HCT116 (cell line): ENCODE results near the gene PAX5. TPM values are rescaled to one million over a fixed set of nuclear protein-coding genes. Genes with fewer than 3 reads are reported as not detected.

ENCODE experiments used
- ATAC-seq: fragments of 200-7000 bp; cut with Tn5 transposase; 2 replicates; pipeline ENCODE4 v1.9.1; 2020; ENCODE audit warnings: mild to moderate bottlenecking, moderate library complexity
- BruUV-seq: library from RNA; stranded (reverse); fragments of 400-500 nt; replicated peaks from 2 replicates; lab custom pipeline; 2021; lab: Mats Ljungman, UMichigan
- CTCF ChIA-PET: fragments of 300-600 bp; sonication (Branson Sonifier 250); formaldehyde crosslinking; loops from one replicate; lab custom pipeline; 2021; ENCODE audit warnings: antibody characterized with exemption; lab: Charles Lee
- POLR2A ChIA-PET: fragments of 300-600, 350-600 bp; sonication (Branson Sonifier 250); formaldehyde crosslinking; loops from one replicate; lab custom pipeline; 2021; ENCODE audit warnings: antibody characterized with exemption; lab: Charles Lee
- RAD21 ChIA-PET, 2 experiments: fragments of 300-600 bp; sonication (Branson Sonifier 250); formaldehyde crosslinking; loops; one replicate each; lab custom pipeline; 2023; ENCODE audit warnings: low total read pairs in 2 of 2; ENCODE audit not compliant: uncharacterized antibody in 2 of 2, unreplicated experiment in 2 of 2, low non-redundant PET in 1 of 2; lab: Charles Lee
- DNase-seq: peaks from one replicate; pipeline ENCODE4 v3.0.0-alpha.2; 2010; ENCODE audit warnings: low read depth, low spot score
- H2AFZ ChIP-seq: fragments of 200-600 bp; shearing (Covaris generic), sonication (generic); 2 replicates; pipeline ENCODE4 v1.6.1; 2017; ENCODE audit warnings: low read depth, mixed run types, mixed read lengths, antibody characterized with exemption, low read length; ENCODE audit not compliant: poor library complexity, severe bottlenecking
- H3K27ac ChIP-seq: 2 replicates; pipeline ENCODE4 v1.5.1; 2012; ENCODE audit warnings: low read depth, low read length
- H3K27me3 ChIP-seq: fragments of 200-600 bp; sonication (generic); 2 replicates; pipeline ENCODE4 v1.6.1; 2016; ENCODE audit warnings: mixed run types, low read length, mixed read lengths; ENCODE audit not compliant: insufficient read depth
- H3K36me3 ChIP-seq, 2 experiments: fragments of 200-500 bp in 1 of 2; fragments of 200-600 bp in 1 of 2; sonication (Bioruptor generic) in 1 of 2; sonication (generic) in 1 of 2; 2 replicates each; pipeline versions ENCODE4 v1.5.1 to v1.6.1; 2014 to 2016; ENCODE audit warnings: low read length in 2 of 2, inconsistent platforms in 1 of 2, mixed read lengths in 1 of 2, mixed run types in 1 of 2; ENCODE audit not compliant: insufficient read depth in 2 of 2, control insufficient read depth in 1 of 2
- H3K4me1 ChIP-seq, 2 experiments: fragments of 200-600 bp in 1 of 2; sonication (generic) in 1 of 2; 2 replicates each; pipeline versions ENCODE4 v1.5.1 to v1.6.1; 2012 to 2017; ENCODE audit warnings: low read length in 2 of 2, inconsistent platforms in 1 of 2, mild to moderate bottlenecking in 1 of 2, mixed read lengths in 1 of 2, mixed run types in 1 of 2, moderate library complexity in 1 of 2; ENCODE audit not compliant: insufficient read depth in 2 of 2, control insufficient read depth in 1 of 2
- H3K4me2 ChIP-seq: fragments of 200-600 bp; sonication (generic); 2 replicates; pipeline ENCODE4 v1.6.1; 2017; ENCODE audit warnings: mixed run types, low read length, mixed read lengths
- H3K4me3 ChIP-seq, 2 experiments: fragments of 200-600 bp in 1 of 2; sonication (generic) in 1 of 2; replicated peaks in 1 of 2; 2 replicates each; pipeline ENCODE4 v1.5.1; 2011 to 2016; ENCODE audit warnings: low read length in 2 of 2, control low read depth in 1 of 2, low read depth in 1 of 2, mild to moderate bottlenecking in 1 of 2, mixed read lengths in 1 of 2, mixed run types in 1 of 2
- H3K79me2 ChIP-seq: fragments of 200-600 bp; sonication (generic); 2 replicates; pipeline ENCODE4 v1.6.1; 2017; ENCODE audit warnings: mild to moderate bottlenecking, mixed run types, low read length, moderate library complexity, mixed read lengths; ENCODE audit not compliant: insufficient read depth
- H3K9ac ChIP-seq: fragments of 200-600 bp; sonication (generic); 2 replicates; pipeline ENCODE4 v1.6.1; 2016; ENCODE audit warnings: low read length, mixed read lengths
- H3K9me2 ChIP-seq: fragments of 200-600 bp; sonication (generic), shearing (Covaris generic); 2 replicates; pipeline ENCODE4 v1.6.1; 2017; ENCODE audit warnings: mixed run types, mild to moderate bottlenecking, moderate library complexity; ENCODE audit not compliant: insufficient read depth
- H3K9me3 ChIP-seq, 2 experiments: fragments of 200-500 bp in 1 of 2; fragments of 200-600 bp in 1 of 2; sonication (Bioruptor generic) in 1 of 2; sonication (generic) in 1 of 2; 2 replicates each; pipeline ENCODE4 v1.6.1; 2014 to 2017; ENCODE audit warnings: low read length in 2 of 2, mixed read lengths in 2 of 2, inconsistent platforms in 1 of 2, low read depth in 1 of 2, mild to moderate bottlenecking in 1 of 2, mixed run types in 1 of 2, moderate library complexity in 1 of 2; ENCODE audit not compliant: control insufficient read depth in 1 of 2, insufficient read depth in 1 of 2
- H4K20me1 ChIP-seq: fragments of 200-600 bp; sonication (generic), shearing (Covaris generic); 2 replicates; pipeline ENCODE4 v1.6.1; 2017; ENCODE audit warnings: mixed run types, mild to moderate bottlenecking, moderate library complexity; ENCODE audit not compliant: insufficient read depth
- CBX3 ChIP-seq: IDR thresholded peaks from 2 replicates; pipeline ENCODE4 v1.6.1; 2012; ENCODE audit warnings: low read depth
- CTCF ChIP-seq, 3 experiments: fragments of 200-600 bp in 1 of 3; sonication (generic) in 1 of 3; IDR thresholded peaks in 2 of 3; conservative IDR thresholded peaks in 1 of 3; 2 replicates each; pipeline ENCODE4 v1.5.1; 2012 to 2017; ENCODE audit warnings: low read depth in 2 of 3, low read length in 2 of 3, antibody characterized with exemption in 1 of 3, borderline replicate concordance in 1 of 3, control low read depth in 1 of 3, mild to moderate bottlenecking in 1 of 3, mixed read lengths in 1 of 3, mixed run types in 1 of 3, moderate library complexity in 1 of 3; ENCODE audit not compliant: insufficient read depth in 1 of 3
- EZH2 ChIP-seq: fragments of 200-600 bp; sonication (generic); IDR thresholded peaks from 2 replicates; pipeline ENCODE4 v1.6.1; 2017; ENCODE audit warnings: antibody characterized with exemption, mixed run types
- FOSL1 ChIP-seq: IDR thresholded peaks from 2 replicates; pipeline ENCODE4 v1.6.1; 2012; ENCODE audit warnings: low read depth
- MAX ChIP-seq: IDR thresholded peaks from 2 replicates; pipeline ENCODE4 v1.6.1; 2012
- POLR2A ChIP-seq: IDR thresholded peaks from 2 replicates; pipeline ENCODE4 v1.7.0; 2011; ENCODE audit warnings: borderline replicate concordance; ENCODE audit not compliant: insufficient read depth, insufficient read length; ENCODE audit errors: extremely low read depth
- POLR2AphosphoS5 ChIP-seq: IDR thresholded peaks from 2 replicates; pipeline ENCODE4 v1.6.1; 2011; ENCODE audit warnings: mild to moderate bottlenecking, low read depth, low read length, moderate library complexity
- SP1 ChIP-seq: IDR thresholded peaks from 2 replicates; pipeline ENCODE4 v1.6.1; 2012; ENCODE audit warnings: low read depth
- SRF ChIP-seq: IDR thresholded peaks from 2 replicates; pipeline ENCODE4 v1.6.1; 2012; ENCODE audit warnings: low read depth
- TCF7L2 ChIP-seq: IDR thresholded peaks from 2 replicates; pipeline ENCODE4 v1.7.0; 2011; ENCODE audit warnings: borderline replicate concordance, inconsistent platforms; ENCODE audit not compliant: insufficient read depth, insufficient read length; ENCODE audit errors: extremely low read depth
- ZBTB33 ChIP-seq: IDR thresholded peaks from 2 replicates; pipeline ENCODE4 v1.6.1; 2011; ENCODE audit warnings: mild to moderate bottlenecking, low read length, moderate library complexity; ENCODE audit not compliant: insufficient replicate concordance; ENCODE audit errors: extremely low read depth
- intact Hi-C: fragments of 100-400 bp; cut with micrococcal nuclease; formaldehyde crosslinking; loops from 2 replicates; pipeline ENCODE4 v1.10.0; 2022
- total RNA-seq: library from RNA; stranded (reverse); gene quantifications from one replicate; pipeline ENCODE4 v1.2.1, GENCODE V29; 2021; ENCODE audit not compliant: unreplicated experiment

PAX5 gene
- total RNA-seq, 1 experiment from 2014 or later, result 0.17 TPM

GRCh38 chr9:36935768-36936497 is 98.1 kb downstream of the PAX5 start (continued):
- TF ChIP-seq POLR2AphosphoS5 (no peak), SRF (no peak), FOSL1 (no peak), TCF7L2 (no peak), EZH2 (no peak), ZBTB33 (no peak), POLR2A (no peak)

GRCh38 chr9:36935332-36935731 is 98.7 kb downstream of the PAX5 start:
- DNase-seq, result no peak
- ChIA-PET CTCF (no interaction called here), POLR2A (no interaction called here), RAD21 (no interaction called here)
- Histone ChIP-seq H3K4me1 (peaks cover 0 to 14% of the 10 kb centered on the region in 2 experiments; a peak in 2 of 4 replicates), H3K27me3 (no peaks in the 10 kb centered on the region), H3K4me2 (no peak overlapping the region), H2AFZ (no peak overlapping the region), H3K9ac (no peak overlapping the region), H3K36me3 (no peaks in the 10 kb centered on the region), H4K20me1 (no peaks in the 10 kb centered on the region), H3K9me3 (no peaks in the 10 kb centered on the region), H3K27ac (no peak overlapping the region), H3K79me2 (no peaks in the 10 kb centered on the region), H3K4me3 (no peak overlapping the region), H3K9me2 (no peaks in the 10 kb centered on the region)
- BruUV-seq, result no TSS peak
- no peak for TF ChIP-seq SRF
- no peak for TF ChIP-seq MAX
- TF ChIP-seq POLR2AphosphoS5, result no peak
- TF ChIP-seq POLR2A, result no peak
- TF ChIP-seq FOSL1, result no peak
- TF ChIP-seq CBX3, result no peak
- no peak for TF ChIP-seq SP1
- no peak for TF ChIP-seq CTCF (IDR thresholded peaks at IDR 0.05 in 2 of 3, conservative IDR thresholded peaks at IDR 0.05 in 1 of 3; ENCODE audit: borderline replicate concordance in 1 of 3, insufficient read depth in 1 of 3, low read depth in 2 of 3, low read length in 2 of 3)
- intact Hi-C loops, result no loop called here
- ATAC-seq, result no peak
